Testis (tissue), 3 donors: Measurements from ENCODE around the gene MED16. TPM values are rescaled to one million over a fixed set of nuclear protein-coding genes. Genes with fewer than 3 reads are reported as not detected.
A peak's percentile ranks its signal among the peaks of the same experiment; 100 is the strongest.

Source experiments
- DNase-seq: peaks from one replicate; pipeline ENCODE4 v3.0.0-alpha.2; 2019
- H3K27ac ChIP-seq, 2 donors: fragments of 200-600 bp; sonication (generic); one replicate each; pipeline ENCODE4 v1.5.1; 2019
- H3K27me3 ChIP-seq: fragments of 200-600 bp; sonication (generic); one replicate; pipeline ENCODE4 v1.5.1; 2019
- H3K36me3 ChIP-seq: fragments of 200-600 bp; sonication (generic); one replicate; pipeline ENCODE4 v1.5.1; 2017; ENCODE audit warnings: low read depth; ENCODE audit errors: missing control alignments
- H3K4me1 ChIP-seq: fragments of 200-600 bp; sonication (generic); one replicate; pipeline ENCODE4 v1.5.1; 2019
- H3K4me3 ChIP-seq, 2 donors: fragments of 200-600 bp; sonication (generic); one replicate each; pipeline ENCODE4 v1.5.1; 2017 to 2019
- H3K9me3 ChIP-seq: fragments of 200-600 bp; sonication (generic); one replicate; pipeline ENCODE4 v1.5.1; 2017
- CTCF ChIP-seq, 3 experiments: fragments of 450-650 bp in 2 of 3; fragments of 200-600 bp in 1 of 3; sonication (generic) in 1 of 3; IDR thresholded peaks; one replicate each; pipeline ENCODE4 v1.5.1; 2016 to 2019; ENCODE audit warnings: antibody characterized with exemption in 3 of 3, mild to moderate bottlenecking in 2 of 3, moderate library complexity in 1 of 3
- POLR2A ChIP-seq: fragments of 450-650 bp; IDR thresholded peaks from one replicate; pipeline ENCODE4 v1.6.1; 2017; ENCODE audit warnings: antibody characterized with exemption, mild to moderate bottlenecking, moderate library complexity
- WGBS, 2 donors: methylation state at CpG; one replicate each; pipeline ENCODE4 v1.1.5; 2018; 5-methylcytosine and 5-hydroxymethylcytosine counted together
- intact Hi-C: fragments of 100-400 bp; cut with DNase I; formaldehyde crosslinking; loops from one replicate; pipeline ENCODE4 v1.15.1; 2023; ENCODE audit warnings: low total_unique reads
- polyA plus RNA-seq: library from polyadenylated mRNA; stranded (reverse); fragments of 350-450 nt; fragmentation: Illumina TruSeq; extraction: RNeasy Lipid Tissue Mini Kit (QIAGEN cat#74804); gene quantifications from one replicate; pipeline ENCODE4 v1.2.3, GENCODE V29; 2014; ENCODE audit warnings: low read depth, low replicate concordance; ENCODE audit not compliant: insufficient read depth
- total RNA-seq, 2 donors: library from RNA; depleted of rRNA; stranded (reverse); fragments of >200 nt; gene quantifications; one replicate each; pipeline ENCODE4 v1.2.3, GENCODE V29; 2016

Gene MED16
- total and polyA plus RNA-seq, 3 donors from 2014 or later, result 50.7 to 124 (median 94.7) TPM

DNA sequence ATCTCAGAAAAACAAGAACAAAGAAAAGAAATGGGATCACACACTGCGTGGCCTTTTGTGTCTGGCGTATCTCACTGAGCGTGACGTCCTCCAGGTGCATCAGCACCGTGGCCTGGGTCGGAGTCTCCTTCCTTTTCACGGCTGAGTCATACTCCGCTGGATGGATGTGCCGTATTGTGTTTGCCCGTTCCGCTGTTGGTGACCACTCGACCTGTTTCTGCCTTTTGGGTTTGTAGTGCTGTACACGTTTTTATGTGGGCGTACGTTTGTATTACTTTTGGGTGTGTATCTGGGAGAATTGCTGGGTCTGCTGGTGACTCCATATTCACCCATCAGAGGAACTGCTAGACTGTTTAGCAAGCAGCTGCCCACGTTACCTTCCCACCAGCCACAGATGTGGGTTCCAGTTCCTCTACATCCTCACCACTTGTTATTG lies 44.3 kb upstream of the MED16 start:
- Histone ChIP-seq H3K4me1 (peaks cover 39% of the 10 kb centered on the region), H3K27me3 (no peaks in the 10 kb centered on the region), H3K36me3 (no peaks in the 10 kb centered on the region), H3K4me3 (no peak overlapping the region), H3K27ac (no peak overlapping the region), H3K9me3 (no peaks in the 10 kb centered on the region)
- 92 to 95% methylated on average over 16 of the region's 16 CpGs for WGBS, 2 donors
- TF ChIP-seq CTCF (IDR thresholded peaks at IDR 0.05) (no peak), POLR2A (no peak)
- no peak for DNase-seq
- intact Hi-C loops, result no loop called here

DNA sequence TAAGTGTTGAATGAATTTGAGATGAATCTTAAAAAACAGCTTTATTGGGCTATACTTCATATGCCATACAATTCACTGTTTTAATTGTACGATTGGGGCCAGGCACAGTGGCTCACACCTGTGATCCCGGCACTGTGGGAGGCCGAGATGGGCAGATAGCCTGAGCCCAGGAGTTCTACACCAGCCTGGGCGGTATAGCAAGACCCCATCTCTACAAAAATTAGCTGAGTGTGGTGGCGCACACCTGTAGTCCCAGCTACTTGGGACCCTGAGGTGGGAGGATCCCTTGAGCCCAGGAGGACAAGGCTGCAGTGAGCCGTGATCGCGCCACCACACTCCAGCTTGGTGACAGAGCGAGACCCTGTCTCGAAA lies 43.2 kb upstream of the MED16 start:
- H3K27ac ChIP-seq, result no peak overlapping the region
- intact Hi-C loops, result no loop called here

DNA sequence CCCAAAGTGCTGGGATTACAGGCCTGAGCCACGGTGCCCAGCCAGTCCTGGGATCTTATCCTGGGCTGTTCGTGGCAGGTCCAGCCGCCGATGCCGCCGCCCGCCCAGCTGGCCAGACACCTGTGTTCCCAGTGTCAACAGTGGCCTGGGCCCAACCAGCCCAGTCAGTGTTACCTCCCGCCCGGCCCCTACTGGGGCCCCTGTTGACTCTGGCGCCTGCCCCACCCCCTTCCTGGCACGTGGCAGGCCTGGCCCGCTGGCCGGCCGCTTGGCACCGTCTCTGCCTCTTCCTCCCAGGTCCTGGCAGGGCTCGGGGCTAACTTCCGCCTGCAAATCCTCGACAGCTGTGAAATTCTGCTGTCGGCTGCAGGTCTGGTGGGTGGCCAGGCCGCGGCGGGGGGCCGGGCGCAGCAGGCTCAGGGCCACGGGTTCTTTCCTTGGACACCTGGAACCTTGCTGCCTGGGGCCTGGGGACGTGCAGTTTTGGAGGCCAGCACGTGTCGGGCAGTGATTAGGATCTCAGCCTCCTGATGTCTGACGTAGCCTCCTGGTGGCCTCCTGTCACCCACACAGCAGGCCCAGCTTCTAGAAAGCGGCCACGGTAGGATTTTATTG lies 42.0 kb upstream of the MED16 start:
- no peak for TF ChIP-seq POLR2A
- no peak for TF ChIP-seq CTCF (IDR thresholded peaks at IDR 0.05)
- Histone ChIP-seq H3K36me3 (no peaks in the 10 kb centered on the region), H3K27ac (peak overlapping the region in 1 of 2 donors; percentile 43), H3K27me3 (no peaks in the 10 kb centered on the region), H3K4me3 (no peak overlapping the region), H3K4me1 (peaks cover 32% of the 10 kb centered on the region), H3K9me3 (no peaks in the 10 kb centered on the region)
- peak; percentile 71 for DNase-seq
- WGBS, 2 donors, result 27 to 54% methylated on average over 5 to 31 of the region's 31 CpGs
- intact Hi-C loops, result no loop called here

More for the DNA sequence above, 43.2 kb upstream of the MED16 start:
- H3K27me3 ChIP-seq, result no peaks in the 10 kb centered on the region
- H3K4me3 ChIP-seq, result no peak overlapping the region
- no peak for TF ChIP-seq POLR2A
- TF ChIP-seq CTCF (IDR thresholded peaks at IDR 0.05), result no peak
- no peaks in the 10 kb centered on the region for H3K9me3 ChIP-seq
- H3K36me3 ChIP-seq, result no peaks in the 10 kb centered on the region
- no peak for DNase-seq
- H3K4me1 ChIP-seq, result peaks cover 38% of the 10 kb centered on the region
- WGBS, 2 donors, result 98 to 99% methylated on average over 9 to 10 of the region's 10 CpGs

DNA sequence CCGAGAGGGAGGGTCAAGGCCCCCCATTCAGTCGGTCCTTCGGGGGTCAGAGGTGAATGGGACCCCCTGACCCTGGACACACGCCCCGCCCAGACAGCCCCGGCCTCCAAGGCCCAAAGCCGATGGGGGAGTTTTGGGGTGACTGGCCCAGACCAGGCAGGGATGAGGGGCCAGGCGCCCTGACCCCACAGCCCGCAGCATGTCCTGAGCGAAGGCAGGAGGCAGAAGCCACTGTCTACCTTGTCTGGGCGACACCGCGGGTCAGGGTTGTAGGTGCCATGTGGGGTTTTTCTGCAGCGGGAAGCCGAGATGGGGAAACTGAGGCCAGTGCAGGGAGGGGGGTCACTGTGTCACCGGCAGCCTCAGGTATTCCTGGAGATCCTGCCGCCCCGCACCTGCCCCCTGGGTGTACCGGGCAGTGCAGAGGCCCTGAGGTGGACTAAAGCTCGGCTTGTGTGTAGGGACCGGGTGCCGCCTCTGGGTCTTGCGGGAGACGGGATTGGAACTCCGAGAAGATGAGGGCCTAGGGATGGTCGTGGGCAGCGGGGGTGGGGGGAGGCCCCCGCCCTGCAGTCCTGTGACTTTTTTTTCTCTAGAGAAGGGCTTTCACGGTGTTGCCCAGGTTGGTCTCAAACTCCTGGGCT lies 41.3 kb upstream of the MED16 start:
- intact Hi-C loops, result no loop called here
- no peak for TF ChIP-seq CTCF (IDR thresholded peaks at IDR 0.05)
- no peak for TF ChIP-seq POLR2A
- no peak overlapping the region for H3K4me3 ChIP-seq
- no peaks in the 10 kb centered on the region for H3K9me3 ChIP-seq
- 80 to 83% methylated on average over 17 to 29 of the region's 29 CpGs for WGBS, 2 donors
- H3K27ac ChIP-seq, result peak overlapping the region in 1 of 2 donors; percentile 43
- peaks cover 31% of the 10 kb centered on the region for H3K4me1 ChIP-seq
- no peak for DNase-seq
- no peaks in the 10 kb centered on the region for H3K36me3 ChIP-seq
- no peaks in the 10 kb centered on the region for H3K27me3 ChIP-seq

GRCh38 chr19:933553-933882 lies 40.5 kb upstream of the MED16 start:
- peak overlapping the region; percentile 4 to 43 for H3K27ac ChIP-seq
- DNase-seq, result no peak
- H3K9me3 ChIP-seq, result no peaks in the 10 kb centered on the region
- WGBS, 2 donors, result 49 to 67% methylated on average over 3 to 14 of the region's 14 CpGs
- H3K4me1 ChIP-seq, result peaks cover 31% of the 10 kb centered on the region
- intact Hi-C loops, result no loop called here
- H3K36me3 ChIP-seq, result no peaks in the 10 kb centered on the region
- no peak for TF ChIP-seq POLR2A
- no peaks in the 10 kb centered on the region for H3K27me3 ChIP-seq
- no peak overlapping the region for H3K4me3 ChIP-seq
